SU-DHL-6 (cell line): ENCODE data around the gene LBHD1.

Source experiments
- H2AFZ ChIP-seq: fragments of 200-600 bp; sonication (generic); 2 replicates; pipeline ENCODE4 v1.6.1; 2014; ENCODE audit warnings: low read depth, mild to moderate bottlenecking, moderate library complexity, mixed read lengths, antibody characterized with exemption, low read length; ENCODE audit not compliant: severe bottlenecking
- H3F3A ChIP-seq: fragments of 200-600 bp; shearing (Covaris generic); 2 replicates; pipeline ENCODE4 v1.6.0; 2016; ENCODE audit warnings: antibody characterized with exemption, mild to moderate bottlenecking; ENCODE audit not compliant: insufficient read depth
- H3K27ac ChIP-seq: fragments of 200-600 bp; sonication (generic); 2 replicates; pipeline ENCODE4 v1.5.1; 2016; ENCODE audit warnings: low read depth, mild to moderate bottlenecking, low read length, moderate library complexity, mixed read lengths
- H3K27me3 ChIP-seq: fragments of 200-600 bp; sonication (generic), shearing (Covaris generic); 2 replicates; pipeline ENCODE4 v1.6.0; 2014; ENCODE audit warnings: mild to moderate bottlenecking, low read length
- H3K36me3 ChIP-seq: fragments of 200-600 bp; sonication (generic); 2 replicates; pipeline ENCODE4 v1.6.1; 2014; ENCODE audit warnings: mild to moderate bottlenecking, low read length, mixed read lengths
- H3K4me2 ChIP-seq: fragments of 300-600, 200-600 bp; shearing (Covaris generic), sonication (generic); 2 replicates; pipeline ENCODE4 v1.6.0; 2014; ENCODE audit warnings: low read length, low read depth, mild to moderate bottlenecking; ENCODE audit not compliant: poor library complexity, severe bottlenecking
- H3K4me3 ChIP-seq: fragments of 200-600 bp; sonication (generic); 2 replicates; pipeline ENCODE4 v1.5.1; 2014; ENCODE audit warnings: antibody characterized with exemption, low read length, mild to moderate bottlenecking, mixed read lengths; ENCODE audit not compliant: insufficient read depth, poor library complexity, severe bottlenecking
- H3K79me2 ChIP-seq: fragments of 200-600 bp; sonication (generic); 2 replicates; pipeline ENCODE4 v1.6.1; 2014; ENCODE audit warnings: mild to moderate bottlenecking, low read length, moderate library complexity; ENCODE audit not compliant: insufficient read depth
- H3K9ac ChIP-seq: fragments of 200-600 bp; sonication (generic); 2 replicates; pipeline ENCODE4 v1.7.0; 2014; ENCODE audit warnings: mild to moderate bottlenecking, low read length
- H3K9me2 ChIP-seq: fragments of 200-600 bp; sonication (generic); replicated peaks from 2 replicates; pipeline ENCODE4 v1.6.1; 2014; ENCODE audit warnings: low read length; ENCODE audit not compliant: insufficient read depth
- H3K9me3 ChIP-seq: fragments of 200-600 bp; sonication (generic); 2 replicates; pipeline ENCODE4 v1.6.1; 2014; ENCODE audit warnings: low read length, mixed read lengths; ENCODE audit not compliant: insufficient read depth
- H4K20me1 ChIP-seq: fragments of 200-600 bp; sonication (generic); 2 replicates; pipeline ENCODE4 v1.6.1; 2014; ENCODE audit warnings: low read depth, mild to moderate bottlenecking, antibody characterized with exemption, low read length, moderate library complexity, mixed read lengths
- CTCF ChIP-seq: fragments of 200-600 bp; sonication (generic); IDR thresholded peaks from one replicate; pipeline ENCODE4 v1.5.1; 2017; ENCODE audit warnings: antibody characterized with exemption, mild to moderate bottlenecking, low read length, moderate library complexity; ENCODE audit not compliant: insufficient read depth, poor library complexity, severe bottlenecking
- EZH2phosphoT487 ChIP-seq: fragments of 200-600 bp; sonication (generic), shearing (Covaris generic); conservative IDR thresholded peaks from 2 replicates; pipeline ENCODE4 v1.6.1; 2018; ENCODE audit warnings: mild to moderate bottlenecking, antibody characterized with exemption, low read length, moderate library complexity, mixed read lengths

LBHD1 gene

DNA sequence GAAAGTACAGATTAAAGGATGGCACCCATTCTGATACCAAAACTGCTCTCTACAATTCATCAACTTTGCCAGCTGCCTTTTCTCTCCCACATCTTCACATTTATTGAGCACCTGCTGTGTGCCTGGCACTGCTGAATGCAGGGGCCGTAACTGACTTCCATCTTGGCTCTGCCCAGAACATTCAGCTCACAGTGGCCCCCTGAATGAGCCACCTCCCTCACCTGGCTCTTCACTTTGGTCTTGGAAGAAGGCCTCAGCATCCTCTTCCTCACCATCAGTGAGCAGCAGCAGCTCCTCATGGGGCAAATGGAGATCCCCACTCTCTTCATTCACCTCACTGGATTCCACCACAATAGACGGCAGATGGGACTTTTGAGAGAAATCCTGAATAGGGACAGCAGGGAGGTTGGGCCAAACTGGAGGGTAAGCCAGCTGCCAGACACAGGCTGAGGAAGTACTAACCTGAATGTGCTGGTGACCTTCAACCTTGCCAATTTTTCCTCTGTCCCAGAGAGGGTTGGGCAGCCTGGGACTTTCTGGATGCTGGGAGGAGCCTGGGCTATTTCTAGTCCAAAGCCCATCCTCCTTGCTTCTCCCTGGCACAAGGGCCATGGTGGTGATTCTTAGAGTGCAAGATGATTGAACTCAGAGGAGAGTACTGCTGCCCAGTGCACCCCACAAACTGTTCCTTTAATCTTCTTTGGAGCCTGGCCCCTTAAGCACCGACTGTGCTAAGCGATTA is 2.5 kb downstream of the LBHD1 start:
- peak overlapping the region; percentile 41 for H3K27ac ChIP-seq
- H3K79me2 ChIP-seq: peaks cover 61% of the 10 kb centered on the region
- TF ChIP-seq EZH2phosphoT487 (no peak), CTCF (no peak)
- no peak overlapping the region for H3K4me3 ChIP-seq
- H3F3A ChIP-seq: peaks cover 63% of the 10 kb centered on the region
- 0 out of 2 replicates have a peak overlapping the region, but pooled peaks have one; percentile 81 for H3K9ac ChIP-seq
- no peaks in the 10 kb centered on the region for H3K9me3 ChIP-seq
- H3K4me2 ChIP-seq: peak overlapping the region; percentile 91
- no peaks in the 10 kb centered on the region for H3K27me3 ChIP-seq
- H2AFZ ChIP-seq: no peak overlapping the region
- H3K36me3 ChIP-seq: peaks cover 8% of the 10 kb centered on the region; the same call in 1 of the 2 replicates
- no peaks in the 10 kb centered on the region for H3K9me2 ChIP-seq
- H4K20me1 ChIP-seq: no peaks in the 10 kb centered on the region

GRCh38 chr11:62667460-62667859 is 4.6 kb downstream of the LBHD1 start:
- TF ChIP-seq EZH2phosphoT487 (no peak), CTCF (no peak)
- no peaks in the 10 kb centered on the region for H3K9me3 ChIP-seq
- H3F3A ChIP-seq: peaks cover 52% of the 10 kb centered on the region
- H3K9me2 ChIP-seq: no peaks in the 10 kb centered on the region
- H4K20me1 ChIP-seq: no peaks in the 10 kb centered on the region
- peaks cover 59% of the 10 kb centered on the region for H3K79me2 ChIP-seq
- peak overlapping the region; percentile 93 for H3K4me2 ChIP-seq
- peak overlapping the region; percentile 92 for H3K27ac ChIP-seq
- no peaks in the 10 kb centered on the region for H3K27me3 ChIP-seq
- peak overlapping the region; percentile 89 for H3K4me3 ChIP-seq
- H3K9ac ChIP-seq: peak overlapping the region; percentile 95
- H3K36me3 ChIP-seq: peaks cover 15% of the 10 kb centered on the region
- no peak overlapping the region for H2AFZ ChIP-seq

GRCh38 chr11:62666259-62666926 is 5.7 kb downstream of the LBHD1 start:
- no peak for TF ChIP-seq EZH2phosphoT487
- TF ChIP-seq CTCF: no peak
- Histone ChIP-seq H2AFZ (no peak overlapping the region), H3K4me2 (peak overlapping the region; percentile 93), H3K27ac (peak overlapping the region; percentile 92), H3K9ac (peak overlapping the region; percentile 95), H3F3A (peaks cover 52% of the 10 kb centered on the region), H3K9me3 (no peaks in the 10 kb centered on the region), H3K4me3 (peak overlapping the region; percentile 89), H3K36me3 (peaks cover 15% of the 10 kb centered on the region), H4K20me1 (no peaks in the 10 kb centered on the region), H3K9me2 (no peaks in the 10 kb centered on the region), H3K27me3 (no peaks in the 10 kb centered on the region), H3K79me2 (peaks cover 52% of the 10 kb centered on the region)
